HepG2 (cell line): ENCODE results near the gene BCLAF1. TPM values are rescaled to one million over a fixed set of nuclear protein-coding genes. Genes with fewer than 3 reads are reported as not detected.

ENCODE experiments used
- BCLAF1 ChIP-seq: fragments of 450-650 bp; IDR thresholded peaks from 2 replicates; pipeline ENCODE4 v1.6.1; 2017; ENCODE audit warnings: mild to moderate bottlenecking
- CEBPB ChIP-seq: IDR thresholded peaks from 2 replicates; pipeline ENCODE4 v1.6.1; 2011; ENCODE audit warnings: low read depth, low read length, improper control_type of control experiment, borderline replicate concordance
- CHD2 ChIP-seq: IDR thresholded peaks from 2 replicates; pipeline ENCODE4 v1.6.1; 2011; ENCODE audit warnings: low read depth, low read length, improper control_type of control experiment
- MAFK ChIP-seq, 2 experiments: IDR thresholded peaks in 1 of 2; conservative IDR thresholded peaks in 1 of 2; 2 replicates each; pipeline ENCODE4 v1.6.1; 2011; ENCODE audit warnings: improper control_type of control experiment in 2 of 2, low read length in 2 of 2
- MIXL1 ChIP-seq: IDR thresholded peaks from 2 replicates; pipeline ENCODE4 v1.6.1; 2016
- NCOA5 ChIP-seq: sonication (generic); formaldehyde crosslinking; IDR thresholded peaks from 2 replicates; pipeline ENCODE4 v1.4.0; 2020; ENCODE audit warnings: missing genetic modification reagents
- NR0B2 ChIP-seq: sonication (generic); formaldehyde crosslinking; IDR thresholded peaks from 2 replicates; pipeline ENCODE4 v1.4.0; 2020; ENCODE audit warnings: mild to moderate bottlenecking, missing genetic modification reagents
- PHF8 ChIP-seq: sonication (generic); formaldehyde crosslinking; IDR thresholded peaks from 2 replicates; pipeline ENCODE4 v1.5.0; 2020; ENCODE audit warnings: missing genetic modification reagents
- SIX4 ChIP-seq: sonication (generic); formaldehyde crosslinking; IDR thresholded peaks from 2 replicates; pipeline ENCODE4 v1.4.0; 2020; ENCODE audit warnings: missing genetic modification reagents
- SNRNP70 ChIP-seq: fragments of 200-400 bp; formaldehyde crosslinking; IDR thresholded peaks from 2 replicates; pipeline ENCODE4 v1.6.1; 2017; ENCODE audit warnings: mild to moderate bottlenecking, low read depth, low read length, moderate library complexity
- SPEN ChIP-seq: sonication (generic); formaldehyde crosslinking; IDR thresholded peaks from 2 replicates; pipeline ENCODE4 v1.5.1; 2020; ENCODE audit warnings: low read depth, mild to moderate bottlenecking, missing genetic modification reagents
- TARDBP ChIP-seq: sonication (generic); formaldehyde crosslinking; IDR thresholded peaks from 2 replicates; pipeline ENCODE4 v1.8.0; 2022; ENCODE audit warnings: mild to moderate bottlenecking, missing genetic modification reagents
- TFDP1 ChIP-seq: IDR thresholded peaks from 2 replicates; pipeline ENCODE4 v1.6.1; 2016; ENCODE audit warnings: missing compliant biosample characterization, missing genetic modification reagents, borderline replicate concordance
- THAP7 ChIP-seq: sonication (generic); formaldehyde crosslinking; IDR thresholded peaks from 2 replicates; pipeline ENCODE4 v1.8.1; 2023; ENCODE audit warnings: mild to moderate bottlenecking, missing genetic modification reagents
- THAP9 ChIP-seq: sonication (generic); formaldehyde crosslinking; IDR thresholded peaks from 2 replicates; pipeline ENCODE4; 2020; ENCODE audit warnings: missing genetic modification reagents, mild to moderate bottlenecking, borderline replicate concordance
- ZFP90 ChIP-seq: sonication (generic); formaldehyde crosslinking; IDR thresholded peaks from 2 replicates; pipeline ENCODE4 v1.8.0; 2022; ENCODE audit warnings: missing genetic modification reagents, mild to moderate bottlenecking, inconsistent platforms, borderline replicate concordance
- ZNF543 ChIP-seq: sonication (generic); formaldehyde crosslinking; IDR thresholded peaks from 2 replicates; pipeline ENCODE4 v1.4.0; 2020; ENCODE audit warnings: mild to moderate bottlenecking, missing genetic modification reagents
- ZNF552 ChIP-seq: sonication (generic); formaldehyde crosslinking; IDR thresholded peaks from 2 replicates; pipeline ENCODE4 v1.9.0; 2022; ENCODE audit warnings: missing genetic modification reagents, mild to moderate bottlenecking, borderline replicate concordance
- ZNF598 ChIP-seq: sonication (generic); formaldehyde crosslinking; IDR thresholded peaks from 2 replicates; pipeline ENCODE4 v1.5.1; 2020; ENCODE audit warnings: mild to moderate bottlenecking, missing genetic modification reagents, borderline replicate concordance
- ZNF629 ChIP-seq: sonication (generic); formaldehyde crosslinking; conservative IDR thresholded peaks from 2 replicates; pipeline ENCODE4 v1.5.0; 2020; ENCODE audit warnings: missing genetic modification reagents
- ZNF790 ChIP-seq: sonication (generic); formaldehyde crosslinking; IDR thresholded peaks from 2 replicates; pipeline ENCODE4 v1.8.0; 2022; ENCODE audit warnings: missing genetic modification reagents, mild to moderate bottlenecking, borderline replicate concordance
- polyA plus RNA-seq, 8 experiments: library from polyadenylated mRNA; depleted of rRNA in 3 of 8; stranded (reverse) in 7 of 8; unstranded in 1 of 8; fragments of >200 nt; fragmentation: Illumina TruSeq in 4 of 8; extraction: Trizol in 4 of 8; gene quantifications; 2 replicates each; pipeline versions ENCODE4 v1.2.1 to v1.2.3, GENCODE V29; 2011 to 2016; ENCODE audit warnings: low read depth in 4 of 8, missing spikeins in 1 of 8, mixed read lengths in 1 of 8; ENCODE audit not compliant: insufficient read depth in 1 of 8
- total RNA-seq, 5 experiments: library from RNA; depleted of rRNA; stranded (reverse); fragments of >200 nt; fragmentation: Illumina TruSeq; extraction: Trizol; gene quantifications; 2 replicates each; pipeline ENCODE4 v1.2.3, GENCODE V29; 2016; ENCODE audit warnings: low read depth in 1 of 5

The BCLAF1 gene
- total and polyA plus RNA-seq, 2 of the 13 experiments (the other 11 are each of a cell fraction or from before 2014, with no cell fraction given): 55.3 to 292 TPM

- 0 out of 2 replicates have a peak, but pooled peaks have one; percentile 59 for TF ChIP-seq THAP7 (CRISPR knock-in tag)
- TF ChIP-seq ZNF790 (CRISPR knock-in tag): no peak; the same call in 1 of the 2 replicates
- TF ChIP-seq BCLAF1: no peak
- peak; percentile 27; the same call in 1 of the 2 replicates for TF ChIP-seq MIXL1 (CRISPR knock-in tag)
- peak; percentile 81 for TF ChIP-seq ZNF598 (CRISPR knock-in tag)
- peak; percentile 56; the same call in 1 of the 2 replicates for TF ChIP-seq ZNF552
- 0 out of 2 replicates have a peak, but pooled peaks have one; percentile 57 for TF ChIP-seq TARDBP
- TF ChIP-seq THAP9 (CRISPR knock-in tag): no peak
- no peak for TF ChIP-seq NCOA5 (CRISPR knock-in tag)
- TF ChIP-seq SPEN (CRISPR knock-in tag): no peak
- TF ChIP-seq SIX4 (CRISPR knock-in tag): no peak
- peak; percentile 10; the same call in 1 of the 2 replicates for TF ChIP-seq TFDP1 (CRISPR knock-in tag)
- TF ChIP-seq MAFK (conservative IDR thresholded peaks at IDR 0.05 in 1 of 2, IDR thresholded peaks at IDR 0.05 in 1 of 2; ENCODE audit: low read length in 2 of 2): peak; percentile 51 to 60; a peak in 3 of 4 replicates
- TF ChIP-seq ZNF543 (CRISPR knock-in tag): no peak; the same call in 1 of the 2 replicates
- TF ChIP-seq CHD2: no peak
- no peak for TF ChIP-seq SNRNP70
- no peak; the same call in 1 of the 2 replicates for TF ChIP-seq ZFP90 (CRISPR knock-in tag)
- peak; percentile 50; the same call in 1 of the 2 replicates for TF ChIP-seq NR0B2 (CRISPR knock-in tag)
- TF ChIP-seq ZNF629 (CRISPR knock-in tag): peak; percentile 33; the same call in 1 of the 2 replicates
- no peak for TF ChIP-seq PHF8 (CRISPR knock-in tag)
- no peak for TF ChIP-seq CEBPB
These were observed 900 bp downstream of the BCLAF1 start (continued) for GRCh38 chr6:136288566-136289326.
